B cell (primary cell): ENCODE data around the gene TRPM2.

Experiments used
- EZH2 ChIP-seq: IDR thresholded peaks from 2 replicates; pipeline ENCODE4 v1.6.1; 2012; ENCODE audit warnings: borderline replicate concordance, low read depth, mild to moderate bottlenecking, moderate library complexity, low read length; ENCODE audit not compliant: insufficient read depth, poor library complexity, severe bottlenecking
- TF ChIP-seq, protein P1 (sequence below): fragments of 200-600 bp; IDR thresholded peaks from one replicate; pipeline ENCODE4 v1.8.0; 2022; ENCODE audit warnings: antibody characterized with exemption, mild to moderate bottlenecking

DNA sequence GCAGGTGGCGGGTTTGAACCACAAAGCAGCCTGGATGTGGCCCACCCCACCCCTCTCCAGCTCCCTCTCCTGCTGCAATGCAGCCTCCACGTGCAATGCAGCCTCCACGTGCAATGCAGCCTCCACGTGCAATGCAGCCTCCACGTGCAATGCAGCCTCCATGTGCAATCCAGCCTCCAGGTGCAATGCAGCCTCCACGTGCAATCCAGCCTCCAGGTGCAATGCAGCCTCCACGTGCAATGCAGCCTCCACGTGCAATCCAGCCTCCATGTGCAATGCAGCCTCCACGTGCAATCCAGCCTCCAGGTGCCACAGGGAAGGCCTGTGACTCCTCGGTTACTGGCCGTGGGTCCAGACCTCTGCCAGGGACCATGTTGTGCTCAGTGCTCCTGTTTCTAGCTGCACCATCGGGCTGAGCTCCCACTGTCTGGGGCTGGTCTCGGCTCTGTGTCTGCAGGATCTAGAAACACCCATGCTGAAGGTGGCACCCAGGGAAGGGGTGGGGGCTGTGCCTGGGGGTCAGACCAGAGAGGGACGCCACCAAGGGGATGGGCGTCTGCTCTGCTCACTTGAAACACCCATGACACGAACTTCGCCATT, 90.0 kb downstream of the TRPM2 start:
- TF ChIP-seq, protein P1, sequence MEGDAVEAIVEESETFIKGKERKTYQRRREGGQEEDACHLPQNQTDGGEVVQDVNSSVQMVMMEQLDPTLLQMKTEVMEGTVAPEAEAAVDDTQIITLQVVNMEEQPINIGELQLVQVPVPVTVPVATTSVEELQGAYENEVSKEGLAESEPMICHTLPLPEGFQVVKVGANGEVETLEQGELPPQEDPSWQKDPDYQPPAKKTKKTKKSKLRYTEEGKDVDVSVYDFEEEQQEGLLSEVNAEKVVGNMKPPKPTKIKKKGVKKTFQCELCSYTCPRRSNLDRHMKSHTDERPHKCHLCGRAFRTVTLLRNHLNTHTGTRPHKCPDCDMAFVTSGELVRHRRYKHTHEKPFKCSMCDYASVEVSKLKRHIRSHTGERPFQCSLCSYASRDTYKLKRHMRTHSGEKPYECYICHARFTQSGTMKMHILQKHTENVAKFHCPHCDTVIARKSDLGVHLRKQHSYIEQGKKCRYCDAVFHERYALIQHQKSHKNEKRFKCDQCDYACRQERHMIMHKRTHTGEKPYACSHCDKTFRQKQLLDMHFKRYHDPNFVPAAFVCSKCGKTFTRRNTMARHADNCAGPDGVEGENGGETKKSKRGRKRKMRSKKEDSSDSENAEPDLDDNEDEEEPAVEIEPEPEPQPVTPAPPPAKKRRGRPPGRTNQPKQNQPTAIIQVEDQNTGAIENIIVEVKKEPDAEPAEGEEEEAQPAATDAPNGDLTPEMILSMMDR, result no peak
- TF ChIP-seq EZH2, result no peak
